Colonic mucosa (tissue), 4 donors: Measurements from ENCODE around the gene MED13L. TPM values are rescaled to one million over a fixed set of nuclear protein-coding genes. Genes with fewer than 3 reads are reported as not detected.

Experiments used
- DNase-seq: peaks from one replicate; pipeline ENCODE4 v3.0.0-alpha.2; 2020
- H3K27ac ChIP-seq: fragments of 200-600 bp; one replicate; pipeline ENCODE4 v1.8.0; 2021
- H3K27me3 ChIP-seq: fragments of 200-600 bp; one replicate; pipeline ENCODE4 v1.8.0; 2021
- H3K36me3 ChIP-seq: fragments of 200-600 bp; one replicate; pipeline ENCODE4 v1.8.0; 2021
- H3K4me1 ChIP-seq: fragments of 200-600 bp; one replicate; pipeline ENCODE4 v1.8.0; 2021; ENCODE audit warnings: mild to moderate bottlenecking
- H3K4me3 ChIP-seq: fragments of 200-600 bp; one replicate; pipeline ENCODE4 v1.8.0; 2021
- H3K9ac ChIP-seq, 2 donors: one replicate each; pipeline ENCODE4 v1.7.0; 2013; ENCODE audit warnings: control low read depth in 2 of 2, low read depth in 2 of 2, low read length in 2 of 2
- H3K9me3 ChIP-seq: fragments of 200-600 bp; one replicate; pipeline ENCODE4 v1.8.0; 2021
- intact Hi-C: fragments of 100-400 bp; cut with DNase I; formaldehyde crosslinking; loops from one replicate; pipeline ENCODE4 v1.14.1; 2022
- total RNA-seq, 2 donors: library from RNA; stranded (reverse); fragmentation: NEBNext Ultra II Directional in 1 of 2; extraction: Animal tissue kit (Norgen Biotek cat#: 25700) in 1 of 2; gene quantifications; one replicate each; pipeline ENCODE4 v1.2.1, GENCODE V29; 2021
- TF ChIP-seq, protein P1 (sequence below): fragments of 200-600 bp; IDR thresholded peaks from one replicate; pipeline ENCODE4 v1.8.0; 2022; ENCODE audit warnings: antibody characterized with exemption, mild to moderate bottlenecking
- donor health status: healthy.
- donor health status: DM: no; HTN: no; CAD: no.
- donor health status: DM: no; HTN: no; CAD: no.

MED13L gene
- total RNA-seq, 2 donors from 2014 or later: 73.8 to 92.6 TPM

DNA sequence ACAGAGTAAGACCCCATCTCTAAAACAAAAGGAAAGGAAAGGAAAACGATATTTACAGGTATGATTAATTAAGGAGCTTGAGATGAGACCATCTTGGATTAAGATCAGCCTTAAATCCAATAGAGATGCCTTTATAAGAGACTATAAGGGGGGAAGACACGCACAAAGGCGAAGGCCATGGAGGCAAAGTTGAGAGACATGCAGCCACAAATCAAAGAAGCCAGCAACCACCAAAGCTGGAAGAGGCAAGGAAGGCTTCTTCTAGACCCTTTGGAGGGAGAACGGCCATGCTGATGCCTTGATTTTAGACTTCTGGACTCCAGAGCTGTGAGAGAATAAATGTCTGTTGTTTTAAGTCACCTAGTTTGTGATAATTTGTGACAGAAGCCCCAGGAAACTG, 39.6 kb upstream of the MED13L start:
- intact Hi-C loops: no loop called here
- H3K9me3 ChIP-seq: no peaks in the 10 kb centered on the region
- no peaks in the 10 kb centered on the region for H3K36me3 ChIP-seq
- no peak overlapping the region for H3K9ac ChIP-seq
- no peaks in the 10 kb centered on the region for H3K27me3 ChIP-seq
- no peaks in the 10 kb centered on the region for H3K4me1 ChIP-seq
- TF ChIP-seq, protein P1, sequence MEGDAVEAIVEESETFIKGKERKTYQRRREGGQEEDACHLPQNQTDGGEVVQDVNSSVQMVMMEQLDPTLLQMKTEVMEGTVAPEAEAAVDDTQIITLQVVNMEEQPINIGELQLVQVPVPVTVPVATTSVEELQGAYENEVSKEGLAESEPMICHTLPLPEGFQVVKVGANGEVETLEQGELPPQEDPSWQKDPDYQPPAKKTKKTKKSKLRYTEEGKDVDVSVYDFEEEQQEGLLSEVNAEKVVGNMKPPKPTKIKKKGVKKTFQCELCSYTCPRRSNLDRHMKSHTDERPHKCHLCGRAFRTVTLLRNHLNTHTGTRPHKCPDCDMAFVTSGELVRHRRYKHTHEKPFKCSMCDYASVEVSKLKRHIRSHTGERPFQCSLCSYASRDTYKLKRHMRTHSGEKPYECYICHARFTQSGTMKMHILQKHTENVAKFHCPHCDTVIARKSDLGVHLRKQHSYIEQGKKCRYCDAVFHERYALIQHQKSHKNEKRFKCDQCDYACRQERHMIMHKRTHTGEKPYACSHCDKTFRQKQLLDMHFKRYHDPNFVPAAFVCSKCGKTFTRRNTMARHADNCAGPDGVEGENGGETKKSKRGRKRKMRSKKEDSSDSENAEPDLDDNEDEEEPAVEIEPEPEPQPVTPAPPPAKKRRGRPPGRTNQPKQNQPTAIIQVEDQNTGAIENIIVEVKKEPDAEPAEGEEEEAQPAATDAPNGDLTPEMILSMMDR: no peak
- H3K4me3 ChIP-seq: no peak overlapping the region
- no peak overlapping the region for H3K27ac ChIP-seq
- no peak for DNase-seq

DNA sequence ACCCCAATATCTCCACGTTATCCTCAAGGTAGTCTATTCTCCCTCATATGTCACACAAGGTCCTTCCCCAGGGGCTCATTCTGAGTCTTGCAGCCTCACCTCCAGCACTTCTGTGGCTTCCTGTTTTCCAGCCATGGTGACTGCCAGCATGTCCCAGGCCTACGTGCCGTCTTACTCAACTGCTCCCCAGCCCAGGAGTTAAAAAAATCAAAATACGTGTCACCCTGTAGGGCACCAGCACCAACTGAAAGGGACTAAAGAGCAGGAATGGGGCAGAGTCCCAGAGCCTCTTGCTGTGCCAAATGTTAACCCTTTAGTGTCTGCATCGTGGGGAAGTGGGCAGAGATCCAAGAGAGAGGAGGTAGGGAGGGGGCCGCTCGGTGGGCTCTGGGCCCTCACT, 37.0 kb upstream of the MED13L start:
- intact Hi-C loops: no loop called here
- no peak overlapping the region for H3K4me3 ChIP-seq
- H3K27me3 ChIP-seq: no peaks in the 10 kb centered on the region
- TF ChIP-seq, protein P1: no peak
- H3K27ac ChIP-seq: no peak overlapping the region
- H3K36me3 ChIP-seq: no peaks in the 10 kb centered on the region
- H3K9ac ChIP-seq: no peak overlapping the region
- no peak for DNase-seq
- H3K4me1 ChIP-seq: no peaks in the 10 kb centered on the region
- no peaks in the 10 kb centered on the region for H3K9me3 ChIP-seq

DNA sequence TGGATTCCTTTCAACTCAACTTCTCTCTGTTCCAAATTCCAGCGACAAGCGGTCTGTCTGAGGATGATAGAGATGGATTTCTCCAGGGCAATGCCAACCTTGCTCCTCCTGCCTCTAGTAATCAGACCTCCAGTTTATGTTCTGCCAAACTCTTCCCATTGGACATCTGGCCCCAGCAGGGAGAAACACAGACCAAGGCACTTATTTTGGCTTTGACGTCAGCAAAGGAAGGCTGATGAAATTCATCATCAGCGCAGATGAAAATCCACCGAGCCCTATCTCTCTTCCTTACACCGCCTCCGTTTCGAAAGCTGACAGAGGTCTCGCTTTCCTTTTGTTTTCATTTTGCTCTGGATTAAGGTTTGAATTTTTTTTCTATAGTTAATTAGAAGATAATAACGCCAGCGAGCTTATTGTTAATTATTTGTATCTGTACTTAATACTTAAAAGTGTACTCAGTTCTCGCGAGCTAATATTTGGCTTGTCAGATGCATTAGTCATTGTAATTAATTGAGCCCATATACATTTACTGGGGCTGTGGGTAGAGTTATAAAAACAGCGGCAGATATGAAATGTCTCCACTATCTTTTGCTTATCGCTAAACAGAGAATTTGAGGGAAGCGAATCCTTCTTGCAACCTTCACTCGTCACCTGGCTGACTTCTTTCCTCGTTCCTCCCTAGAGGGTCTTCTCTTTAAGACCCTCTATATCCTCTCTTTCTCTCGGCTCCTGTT, 35.9 kb upstream of the MED13L start:
- no peaks in the 10 kb centered on the region for H3K9me3 ChIP-seq
- H3K4me1 ChIP-seq: no peaks in the 10 kb centered on the region
- no peak overlapping the region for H3K27ac ChIP-seq
- TF ChIP-seq, protein P1: no peak
- H3K9ac ChIP-seq: no peak overlapping the region
- no peaks in the 10 kb centered on the region for H3K36me3 ChIP-seq
- intact Hi-C loops: no loop called here
- DNase-seq: no peak
- no peaks in the 10 kb centered on the region for H3K27me3 ChIP-seq
- H3K4me3 ChIP-seq: no peak overlapping the region

DNA sequence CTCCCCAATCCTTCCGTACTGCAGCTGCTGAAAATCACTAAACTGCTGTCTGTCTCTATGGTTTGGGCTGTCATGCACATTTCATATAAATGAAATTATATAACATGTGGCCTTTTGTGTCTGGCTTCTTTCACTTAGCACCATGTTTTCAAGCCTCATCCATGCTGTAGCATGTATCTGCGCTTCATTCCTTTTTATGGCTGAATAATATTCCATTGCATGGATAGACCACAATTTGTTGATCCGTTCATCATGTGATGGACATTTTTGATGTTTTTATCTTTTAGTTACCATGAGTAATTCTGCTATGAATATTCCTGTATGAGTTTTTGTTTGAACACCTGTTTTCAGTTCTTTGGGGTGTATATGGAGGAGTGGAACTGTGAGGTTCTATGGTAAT, 32.6 kb upstream of the MED13L start:
- H3K4me3 ChIP-seq: no peak overlapping the region
- TF ChIP-seq, protein P1: no peak
- intact Hi-C loops: no loop called here
- no peaks in the 10 kb centered on the region for H3K9me3 ChIP-seq
- H3K9ac ChIP-seq: no peak overlapping the region
- no peak for DNase-seq
- no peaks in the 10 kb centered on the region for H3K36me3 ChIP-seq
- H3K27ac ChIP-seq: no peak overlapping the region
- no peaks in the 10 kb centered on the region for H3K27me3 ChIP-seq
- H3K4me1 ChIP-seq: no peaks in the 10 kb centered on the region

DNA sequence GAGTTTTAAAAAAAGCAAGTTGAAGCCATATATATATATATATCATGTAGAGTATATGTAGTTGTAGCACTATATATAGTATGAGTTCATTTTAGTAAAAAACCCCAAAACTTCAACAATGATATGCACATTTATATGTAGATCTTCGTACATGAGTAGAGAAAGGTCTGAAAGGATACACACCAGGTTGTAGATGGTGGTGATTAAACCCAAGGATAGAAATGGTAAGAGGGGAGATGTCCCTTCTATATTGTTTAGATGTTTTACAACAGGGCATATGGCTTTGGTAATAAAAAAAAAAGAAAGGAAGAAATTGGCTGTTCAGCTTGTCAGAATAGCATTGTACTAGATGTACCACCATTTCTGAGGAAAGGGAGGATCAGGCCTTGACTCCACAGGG, 31.9 kb upstream of the MED13L start:
- no peak overlapping the region for H3K4me3 ChIP-seq
- DNase-seq: no peak
- TF ChIP-seq, protein P1: no peak
- intact Hi-C loops: no loop called here
- H3K9ac ChIP-seq: no peak overlapping the region
- H3K27me3 ChIP-seq: no peaks in the 10 kb centered on the region
- no peak overlapping the region for H3K27ac ChIP-seq
- no peaks in the 10 kb centered on the region for H3K4me1 ChIP-seq
- H3K9me3 ChIP-seq: no peaks in the 10 kb centered on the region
- H3K36me3 ChIP-seq: no peaks in the 10 kb centered on the region
